HG03095 (cell line): ENCODE results near the gene OR52J3.

ENCODE experiments used
- ATAC-seq: cut with Tn5 transposase; IDR thresholded peaks from one replicate; pipeline ENCODE4 v1.9.1; 2021; ENCODE audit warnings: moderate library complexity; ENCODE audit not compliant: unreplicated experiment

The OR52J3 gene

GRCh38 chr11:5092821-5093585, 46.7 kb downstream of the OR52J3 start:
- no peak for ATAC-seq

GRCh38 chr11:5096011-5096410, 49.7 kb downstream of the OR52J3 start:
- no peak for ATAC-seq
